Measurements from ENCODE around the gene ARFRP1. TPM values are rescaled to one million over a fixed set of nuclear protein-coding genes. Genes with fewer than 3 reads are reported as not detected.
A peak's percentile ranks its signal among the peaks of the same experiment; 100 is the strongest.

The ARFRP1 gene
- total and polyA plus RNA-seq, 2 of the 13 experiments (the other 11 are each of a cell fraction or from before 2014, with no cell fraction given): 32.0 to 51.1 TPM

DNA sequence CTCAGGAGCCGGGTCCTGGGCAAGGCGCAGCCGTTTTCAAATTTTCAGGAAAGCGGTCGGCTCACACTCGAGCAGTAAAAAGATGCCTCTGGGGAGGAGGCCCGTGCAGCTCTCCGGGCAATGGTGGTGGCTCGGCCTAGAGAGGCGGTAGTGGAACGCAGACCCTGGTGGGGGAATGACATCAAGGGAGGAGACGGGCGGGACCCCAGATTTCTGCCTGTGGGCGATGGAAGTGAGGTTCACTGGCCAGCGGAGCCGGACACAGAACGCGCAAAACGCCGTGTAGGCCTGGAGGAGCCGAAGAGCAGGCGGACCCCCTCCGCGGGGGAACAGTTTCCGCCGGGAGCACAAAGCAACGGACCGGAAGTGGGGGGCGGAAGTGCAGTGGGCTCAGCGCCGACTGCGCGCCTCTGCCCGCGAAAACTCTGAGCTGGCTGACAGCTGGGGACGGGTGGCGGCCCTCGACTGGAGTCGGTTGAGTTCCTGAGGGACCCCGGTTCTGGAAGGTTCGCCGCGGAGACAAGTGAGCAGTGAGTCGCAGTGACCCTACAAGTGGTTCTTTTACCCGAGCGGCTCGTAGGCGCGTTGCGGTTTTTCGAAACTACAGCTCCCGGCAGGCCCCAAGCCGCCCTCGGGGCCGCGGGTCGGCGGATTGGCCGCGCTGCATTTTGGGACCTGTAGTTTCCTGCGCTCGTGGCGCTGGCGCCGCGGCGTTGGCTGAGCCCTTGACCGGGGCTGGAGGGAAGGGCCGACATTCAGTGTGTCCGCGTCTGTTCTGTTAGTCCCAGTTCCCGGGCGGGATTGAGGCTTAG, 49.6 kb downstream of the ARFRP1 start, which contains the start of gene RTEL1 (continued):
- peak; percentile 89 for TF ChIP-seq ZNF432 (CRISPR knock-in tag; IDR thresholded peaks at IDR 0.05; ENCODE audit: borderline replicate concordance)
- TF ChIP-seq FOXK2 (IDR thresholded peaks at IDR 0.05): no peak
- TF ChIP-seq ZNF274 (CRISPR knock-in tag; IDR thresholded peaks at IDR 0.05): peak; percentile 66
- TF ChIP-seq NFKBIZ (CRISPR knock-in tag; IDR thresholded peaks at IDR 0.05): no peak; the same call in 1 of the 2 replicates
- peak; percentile 94 for TF ChIP-seq ZFP1 (CRISPR knock-in tag; IDR thresholded peaks at IDR 0.05)
- TF ChIP-seq MZF1 (CRISPR knock-in tag; IDR thresholded peaks at IDR 0.05; ENCODE audit: borderline replicate concordance): no peak; the same call in 1 of the 2 replicates
- TF ChIP-seq, protein P1, sequence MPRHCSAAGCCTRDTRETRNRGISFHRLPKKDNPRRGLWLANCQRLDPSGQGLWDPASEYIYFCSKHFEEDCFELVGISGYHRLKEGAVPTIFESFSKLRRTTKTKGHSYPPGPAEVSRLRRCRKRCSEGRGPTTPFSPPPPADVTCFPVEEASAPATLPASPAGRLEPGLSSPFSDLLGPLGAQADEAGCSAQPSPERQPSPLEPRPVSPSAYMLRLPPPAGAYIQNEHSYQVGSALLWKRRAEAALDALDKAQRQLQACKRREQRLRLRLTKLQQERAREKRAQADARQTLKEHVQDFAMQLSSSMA (CRISPR knock-in tag; IDR thresholded peaks at IDR 0.05): no peak
- TF ChIP-seq ZNF333 (CRISPR knock-in tag; IDR thresholded peaks at IDR 0.05; ENCODE audit: borderline replicate concordance): peak; percentile 47; the same call in 1 of the 2 replicates
- TF ChIP-seq, protein P2, sequence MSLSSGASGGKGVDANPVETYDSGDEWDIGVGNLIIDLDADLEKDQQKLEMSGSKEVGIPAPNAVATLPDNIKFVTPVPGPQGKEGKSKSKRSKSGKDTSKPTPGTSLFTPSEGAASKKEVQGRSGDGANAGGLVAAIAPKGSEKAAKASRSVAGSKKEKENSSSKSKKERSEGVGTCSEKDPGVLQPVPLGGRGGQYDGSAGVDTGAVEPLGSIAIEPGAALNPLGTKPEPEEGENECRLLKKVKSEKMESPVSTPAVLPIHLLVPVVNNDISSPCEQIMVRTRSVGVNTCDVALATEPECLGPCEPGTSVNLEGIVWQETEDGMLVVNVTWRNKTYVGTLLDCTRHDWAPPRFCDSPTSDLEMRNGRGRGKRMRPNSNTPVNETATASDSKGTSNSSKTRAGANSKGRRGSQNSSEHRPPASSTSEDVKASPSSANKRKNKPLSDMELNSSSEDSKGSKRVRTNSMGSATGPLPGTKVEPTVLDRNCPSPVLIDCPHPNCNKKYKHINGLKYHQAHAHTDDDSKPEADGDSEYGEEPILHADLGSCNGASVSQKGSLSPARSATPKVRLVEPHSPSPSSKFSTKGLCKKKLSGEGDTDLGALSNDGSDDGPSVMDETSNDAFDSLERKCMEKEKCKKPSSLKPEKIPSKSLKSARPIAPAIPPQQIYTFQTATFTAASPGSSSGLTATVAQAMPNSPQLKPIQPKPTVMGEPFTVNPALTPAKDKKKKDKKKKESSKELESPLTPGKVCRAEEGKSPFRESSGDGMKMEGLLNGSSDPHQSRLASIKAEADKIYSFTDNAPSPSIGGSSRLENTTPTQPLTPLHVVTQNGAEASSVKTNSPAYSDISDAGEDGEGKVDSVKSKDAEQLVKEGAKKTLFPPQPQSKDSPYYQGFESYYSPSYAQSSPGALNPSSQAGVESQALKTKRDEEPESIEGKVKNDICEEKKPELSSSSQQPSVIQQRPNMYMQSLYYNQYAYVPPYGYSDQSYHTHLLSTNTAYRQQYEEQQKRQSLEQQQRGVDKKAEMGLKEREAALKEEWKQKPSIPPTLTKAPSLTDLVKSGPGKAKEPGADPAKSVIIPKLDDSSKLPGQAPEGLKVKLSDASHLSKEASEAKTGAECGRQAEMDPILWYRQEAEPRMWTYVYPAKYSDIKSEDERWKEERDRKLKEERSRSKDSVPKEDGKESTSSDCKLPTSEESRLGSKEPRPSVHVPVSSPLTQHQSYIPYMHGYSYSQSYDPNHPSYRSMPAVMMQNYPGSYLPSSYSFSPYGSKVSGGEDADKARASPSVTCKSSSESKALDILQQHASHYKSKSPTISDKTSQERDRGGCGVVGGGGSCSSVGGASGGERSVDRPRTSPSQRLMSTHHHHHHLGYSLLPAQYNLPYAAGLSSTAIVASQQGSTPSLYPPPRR (CRISPR knock-in tag; IDR thresholded peaks at IDR 0.05; ENCODE audit: borderline replicate concordance): peak; percentile 74
- no peak for TF ChIP-seq HOXA7 (CRISPR knock-in tag; IDR thresholded peaks at IDR 0.05)
- TF ChIP-seq ZNF768 (CRISPR knock-in tag; IDR thresholded peaks at IDR 0.05): peak; percentile 87
- peak; percentile 34; the same call in 1 of the 2 replicates for TF ChIP-seq ZBTB21 (CRISPR knock-in tag; IDR thresholded peaks at IDR 0.05)
- no peak for TF ChIP-seq ZBTB8A (CRISPR knock-in tag; IDR thresholded peaks at IDR 0.05; ENCODE audit: borderline replicate concordance, low read depth)
- no peak for TF ChIP-seq TCF7 (IDR thresholded peaks at IDR 0.05; ENCODE audit: low read depth)
- peak; percentile 98 for TF ChIP-seq HOXA5 (CRISPR knock-in tag; IDR thresholded peaks at IDR 0.05)
- TF ChIP-seq MEIS1 (CRISPR knock-in tag; IDR thresholded peaks at IDR 0.05; ENCODE audit: borderline replicate concordance): peak; percentile 80
- TF ChIP-seq, protein P3, sequence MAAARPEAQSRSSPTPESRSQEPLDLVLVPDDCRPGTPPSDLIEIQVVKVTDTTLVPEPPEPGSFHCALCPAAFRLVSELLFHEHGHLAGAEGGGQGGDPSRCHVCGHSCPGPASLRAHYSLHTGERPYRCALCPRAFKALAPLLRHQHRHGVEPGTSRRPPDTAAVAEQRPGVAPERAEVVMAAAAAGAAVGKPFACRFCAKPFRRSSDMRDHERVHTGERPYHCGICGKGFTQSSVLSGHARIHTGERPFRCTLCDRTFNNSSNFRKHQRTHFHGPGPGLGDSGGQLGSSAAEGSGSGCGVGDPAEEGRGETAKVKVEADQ (CRISPR knock-in tag; IDR thresholded peaks at IDR 0.05; ENCODE audit: borderline replicate concordance): no peak
- peak; percentile 76; the same call in 1 of the 2 replicates for TF ChIP-seq ZC3H4 (CRISPR knock-in tag; IDR thresholded peaks at IDR 0.05; ENCODE audit: borderline replicate concordance)
- no peak for TF ChIP-seq FIP1L1 (IDR thresholded peaks at IDR 0.05; ENCODE audit: borderline replicate concordance, insufficient read depth, low read depth, low read length)
- no peak for TF ChIP-seq ZNF550 (CRISPR knock-in tag; IDR thresholded peaks at IDR 0.05; ENCODE audit: borderline replicate concordance)
- TF ChIP-seq, protein P4, sequence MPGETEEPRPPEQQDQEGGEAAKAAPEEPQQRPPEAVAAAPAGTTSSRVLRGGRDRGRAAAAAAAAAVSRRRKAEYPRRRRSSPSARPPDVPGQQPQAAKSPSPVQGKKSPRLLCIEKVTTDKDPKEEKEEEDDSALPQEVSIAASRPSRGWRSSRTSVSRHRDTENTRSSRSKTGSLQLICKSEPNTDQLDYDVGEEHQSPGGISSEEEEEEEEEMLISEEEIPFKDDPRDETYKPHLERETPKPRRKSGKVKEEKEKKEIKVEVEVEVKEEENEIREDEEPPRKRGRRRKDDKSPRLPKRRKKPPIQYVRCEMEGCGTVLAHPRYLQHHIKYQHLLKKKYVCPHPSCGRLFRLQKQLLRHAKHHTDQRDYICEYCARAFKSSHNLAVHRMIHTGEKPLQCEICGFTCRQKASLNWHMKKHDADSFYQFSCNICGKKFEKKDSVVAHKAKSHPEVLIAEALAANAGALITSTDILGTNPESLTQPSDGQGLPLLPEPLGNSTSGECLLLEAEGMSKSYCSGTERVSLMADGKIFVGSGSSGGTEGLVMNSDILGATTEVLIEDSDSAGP (CRISPR knock-in tag; IDR thresholded peaks at IDR 0.05; ENCODE audit: borderline replicate concordance): peak; percentile 98
